ENCODE results near the gene FAM120B. TPM values are rescaled to one million over a fixed set of nuclear protein-coding genes. Genes with fewer than 3 reads are reported as not detected.

The FAM120B gene
- total RNA-seq, 4 donors from 2014 or later: 24.6 to 40.3 (median 31.9) TPM

- Histone ChIP-seq H3K27me3 (peaks cover 6% of the 10 kb centered on the region), H3K4me1 (no peaks in the 10 kb centered on the region), H3K4me3 (no peak overlapping the region), H3K27ac (no peak overlapping the region), H3K36me3 (no peaks in the 10 kb centered on the region), H3K9me3 (no peaks in the 10 kb centered on the region)
- ATAC-seq: no peak
- whole genome bisulfite sequencing, 2 donors (ENCODE audit: low coverage in 1 of 2): 85 to 91% methylated on average over 5 to 10 of the region's 20 CpGs
- TF ChIP-seq, protein P1, sequence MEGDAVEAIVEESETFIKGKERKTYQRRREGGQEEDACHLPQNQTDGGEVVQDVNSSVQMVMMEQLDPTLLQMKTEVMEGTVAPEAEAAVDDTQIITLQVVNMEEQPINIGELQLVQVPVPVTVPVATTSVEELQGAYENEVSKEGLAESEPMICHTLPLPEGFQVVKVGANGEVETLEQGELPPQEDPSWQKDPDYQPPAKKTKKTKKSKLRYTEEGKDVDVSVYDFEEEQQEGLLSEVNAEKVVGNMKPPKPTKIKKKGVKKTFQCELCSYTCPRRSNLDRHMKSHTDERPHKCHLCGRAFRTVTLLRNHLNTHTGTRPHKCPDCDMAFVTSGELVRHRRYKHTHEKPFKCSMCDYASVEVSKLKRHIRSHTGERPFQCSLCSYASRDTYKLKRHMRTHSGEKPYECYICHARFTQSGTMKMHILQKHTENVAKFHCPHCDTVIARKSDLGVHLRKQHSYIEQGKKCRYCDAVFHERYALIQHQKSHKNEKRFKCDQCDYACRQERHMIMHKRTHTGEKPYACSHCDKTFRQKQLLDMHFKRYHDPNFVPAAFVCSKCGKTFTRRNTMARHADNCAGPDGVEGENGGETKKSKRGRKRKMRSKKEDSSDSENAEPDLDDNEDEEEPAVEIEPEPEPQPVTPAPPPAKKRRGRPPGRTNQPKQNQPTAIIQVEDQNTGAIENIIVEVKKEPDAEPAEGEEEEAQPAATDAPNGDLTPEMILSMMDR (IDR thresholded peaks at IDR 0.05): no peak
- no peak for TF ChIP-seq EP300 (IDR thresholded peaks at IDR 0.05)
- no peak for TF ChIP-seq POLR2A (IDR thresholded peaks at IDR 0.05)
- TF ChIP-seq POLR2AphosphoS5 (IDR thresholded peaks at IDR 0.05): no peak
Measured at GRCh38 chr6:170448751-170449630, 142.4 kb downstream of the FAM120B start.

DNA sequence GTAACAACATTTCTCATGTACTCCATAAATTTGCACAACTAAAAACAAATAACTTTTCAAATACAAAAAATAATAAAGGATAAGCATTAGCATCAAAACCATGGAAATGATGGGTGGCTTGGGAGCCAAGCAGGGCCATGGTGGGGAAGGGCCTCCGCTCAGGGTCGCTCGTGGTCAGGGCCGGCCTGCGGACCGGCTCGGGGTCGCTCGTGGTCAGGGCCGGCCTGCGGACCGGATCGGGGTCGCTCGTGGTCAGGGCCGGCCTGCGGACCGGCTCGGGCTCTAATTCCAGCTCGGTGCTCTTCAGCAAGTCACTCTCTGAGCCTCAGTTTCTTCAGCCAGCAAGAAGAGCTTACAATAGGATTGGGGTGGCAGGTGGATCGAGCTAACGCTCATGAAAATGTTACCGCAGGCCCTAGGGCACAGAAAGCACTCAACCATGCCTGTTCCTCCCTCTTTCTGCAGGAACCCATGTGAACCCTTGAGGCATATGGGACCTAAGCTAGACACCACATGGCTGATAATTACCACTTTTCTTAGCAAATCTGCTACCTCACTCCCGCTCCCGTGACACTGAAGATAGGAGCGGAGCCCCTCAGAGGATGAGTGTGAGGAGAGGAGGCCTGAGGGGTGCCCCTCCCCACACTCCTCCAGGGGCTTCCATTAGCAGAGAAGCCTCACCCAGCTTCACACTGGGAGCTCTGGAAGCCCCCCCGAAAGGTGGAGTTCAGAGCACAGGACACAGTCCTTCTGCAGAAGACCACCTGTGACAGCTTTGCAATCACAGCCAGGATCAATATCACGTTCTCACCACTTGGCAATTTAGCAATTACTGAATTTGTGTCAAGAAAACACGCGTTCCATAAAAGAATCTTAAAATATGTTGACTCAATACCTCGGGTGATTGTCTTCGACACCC is 143.5 kb downstream of the FAM120B start:
- WGBS, 2 donors (ENCODE audit: low coverage in 1 of 2): 85 to 89% methylated on average over 4 to 9 of the region's 32 CpGs
- Histone ChIP-seq H3K27me3 (peaks cover 6% of the 10 kb centered on the region), H3K36me3 (no peaks in the 10 kb centered on the region), H3K4me1 (no peaks in the 10 kb centered on the region), H3K4me3 (no peak overlapping the region), H3K27ac (no peak overlapping the region), H3K9me3 (no peaks in the 10 kb centered on the region)
- no peak for ATAC-seq
- TF ChIP-seq POLR2AphosphoS5 (IDR thresholded peaks at IDR 0.05) (no peak), EP300 (IDR thresholded peaks at IDR 0.05) (no peak), POLR2A (IDR thresholded peaks at IDR 0.05) (no peak)
- TF ChIP-seq, protein P1 (IDR thresholded peaks at IDR 0.05): no peak

DNA sequence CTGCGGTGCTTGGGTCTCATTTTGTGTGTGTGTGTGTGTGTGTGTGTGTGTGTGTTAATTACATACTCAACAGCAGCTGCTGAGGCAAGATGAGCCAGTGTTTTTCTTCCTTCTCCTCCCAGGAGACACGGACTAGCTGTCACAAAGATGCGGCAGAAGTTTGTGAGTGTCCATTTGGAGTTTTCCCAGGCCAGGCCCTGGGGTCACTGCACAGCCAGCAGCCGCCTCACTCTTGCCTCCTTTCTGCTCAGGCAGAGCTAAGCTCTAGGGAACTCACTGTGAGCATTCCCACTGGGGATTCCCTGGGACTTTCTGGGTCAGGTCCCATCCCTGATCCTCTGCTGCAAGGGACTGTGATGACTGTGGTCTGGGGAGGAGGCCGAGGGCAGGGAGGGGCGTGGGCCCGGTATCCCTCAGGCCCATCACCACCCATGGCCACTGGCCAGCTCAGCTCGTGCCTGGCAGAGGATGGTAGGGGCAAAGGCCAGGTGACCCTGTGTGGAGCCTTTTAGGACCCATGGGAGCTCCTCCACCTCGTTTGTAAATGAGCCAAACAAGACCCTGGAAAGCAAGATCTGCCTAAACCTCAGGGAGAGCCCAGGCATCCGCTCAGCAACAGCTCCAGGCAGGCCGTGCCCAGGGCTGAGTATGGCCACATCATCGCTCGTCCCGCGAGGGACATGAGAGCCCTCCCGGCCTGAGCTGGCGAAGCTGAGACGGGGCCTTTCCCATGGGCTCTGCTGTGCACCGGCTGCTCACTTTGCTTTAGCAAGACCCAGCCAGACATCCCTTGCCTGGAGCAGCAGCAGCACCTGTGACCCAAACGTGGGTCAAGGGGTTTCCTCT is 144.6 kb downstream of the FAM120B start:
- H3K27me3 ChIP-seq: peaks cover 6% of the 10 kb centered on the region
- no peak overlapping the region for H3K27ac ChIP-seq
- TF ChIP-seq EP300 (IDR thresholded peaks at IDR 0.05) (no peak), POLR2AphosphoS5 (IDR thresholded peaks at IDR 0.05) (no peak), POLR2A (IDR thresholded peaks at IDR 0.05) (no peak)
- TF ChIP-seq, protein P1 (IDR thresholded peaks at IDR 0.05): no peak
- H3K9me3 ChIP-seq: no peaks in the 10 kb centered on the region
- H3K36me3 ChIP-seq: no peaks in the 10 kb centered on the region
- 69% methylated on average over 3 of the region's 20 CpGs; no CpG with 5 or more reads in 1 of the 2 donors for WGBS, 2 donors (ENCODE audit: low coverage in 1 of 2)
- no peak for ATAC-seq
- H3K4me1 ChIP-seq: no peaks in the 10 kb centered on the region
- no peak overlapping the region for H3K4me3 ChIP-seq

DNA sequence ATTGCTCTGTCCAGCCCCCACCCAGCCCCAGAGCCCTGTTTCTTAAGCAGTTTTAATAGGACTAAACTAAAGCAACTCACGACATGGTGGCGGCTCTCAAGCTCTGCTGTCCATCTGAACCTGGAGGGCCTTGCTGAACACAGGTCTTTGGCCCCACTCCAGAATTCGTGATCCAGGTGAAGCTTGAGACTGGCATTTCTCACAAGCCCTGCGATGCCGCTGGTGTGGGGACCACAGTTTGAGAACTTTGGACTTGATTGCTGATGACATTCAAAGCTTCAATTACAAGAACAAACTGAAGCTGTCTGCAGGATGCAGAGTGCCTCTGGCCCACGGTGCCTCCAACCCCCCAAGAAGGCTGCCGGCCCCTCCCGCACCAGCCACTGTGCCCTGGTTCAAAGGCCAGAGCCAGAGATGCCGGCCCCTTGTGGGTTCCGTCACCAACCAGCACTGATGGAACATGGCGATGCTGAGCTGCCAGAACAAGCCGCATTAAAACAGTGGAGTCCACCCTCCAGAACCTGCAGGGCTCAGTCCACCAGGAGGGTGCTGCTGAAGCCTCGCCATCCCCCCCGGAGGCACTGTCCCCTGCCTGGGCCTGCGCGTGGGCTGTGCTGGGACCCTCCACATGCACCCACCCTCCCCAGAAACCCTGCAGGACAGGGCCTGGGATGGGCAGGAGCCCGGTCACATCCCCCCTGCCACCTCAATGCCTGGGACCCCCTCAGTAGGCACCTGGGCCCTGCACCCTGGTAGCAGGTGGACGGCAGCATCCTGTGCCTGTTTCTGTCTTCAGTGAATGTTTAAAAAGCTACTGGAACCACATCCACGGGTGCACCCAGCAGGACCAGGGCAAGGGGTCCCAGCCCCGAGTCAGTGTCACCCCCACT is 145.4 kb downstream of the FAM120B start:
- Histone ChIP-seq H3K27me3 (peaks cover 6% of the 10 kb centered on the region), H3K36me3 (no peaks in the 10 kb centered on the region), H3K4me3 (no peak overlapping the region), H3K27ac (no peak overlapping the region), H3K9me3 (no peaks in the 10 kb centered on the region), H3K4me1 (no peaks in the 10 kb centered on the region)
- TF ChIP-seq EP300 (IDR thresholded peaks at IDR 0.05): no peak
- no peak for TF ChIP-seq POLR2A (IDR thresholded peaks at IDR 0.05)
- TF ChIP-seq, protein P1 (IDR thresholded peaks at IDR 0.05): no peak
- TF ChIP-seq POLR2AphosphoS5 (IDR thresholded peaks at IDR 0.05): no peak
- ATAC-seq: no peak
- 76% methylated on average over 6 of the region's 20 CpGs; no CpG with 5 or more reads in 1 of the 2 donors for WGBS, 2 donors (ENCODE audit: low coverage in 1 of 2)

All from gastroesophageal sphincter (tissue), 4 donors.